GM19468 (cell line): Measurements from ENCODE around the gene PCDHGA12.

ENCODE experiments used
- ATAC-seq: cut with Tn5 transposase; IDR thresholded peaks from one replicate; pipeline ENCODE4 v1.9.1; 2021; ENCODE audit warnings: mild to moderate bottlenecking, moderate library complexity, moderate number of reproducible peaks; ENCODE audit not compliant: unreplicated experiment; ENCODE audit errors: extremely low read depth

The PCDHGA12 gene

DNA sequence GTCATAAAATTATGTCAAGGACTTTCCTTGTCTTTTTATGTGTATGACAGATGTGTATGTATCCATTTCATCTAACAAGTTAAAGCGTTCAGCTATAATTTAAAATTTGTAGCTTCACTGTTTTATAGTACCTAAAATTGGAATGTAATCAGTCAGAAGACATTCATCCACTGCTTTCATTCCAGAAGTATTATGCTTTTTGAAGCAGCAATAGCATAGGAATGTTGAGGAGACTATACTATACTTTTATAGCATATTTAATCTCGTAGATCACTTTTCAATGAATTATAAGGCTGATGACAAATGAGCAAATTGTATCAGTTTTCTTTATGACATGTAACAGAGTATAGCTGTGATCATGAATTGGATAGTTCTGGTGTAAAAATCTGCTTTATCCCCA lies 6.9 kb downstream of the PCDHGA12 start:
- no peak for ATAC-seq

DNA sequence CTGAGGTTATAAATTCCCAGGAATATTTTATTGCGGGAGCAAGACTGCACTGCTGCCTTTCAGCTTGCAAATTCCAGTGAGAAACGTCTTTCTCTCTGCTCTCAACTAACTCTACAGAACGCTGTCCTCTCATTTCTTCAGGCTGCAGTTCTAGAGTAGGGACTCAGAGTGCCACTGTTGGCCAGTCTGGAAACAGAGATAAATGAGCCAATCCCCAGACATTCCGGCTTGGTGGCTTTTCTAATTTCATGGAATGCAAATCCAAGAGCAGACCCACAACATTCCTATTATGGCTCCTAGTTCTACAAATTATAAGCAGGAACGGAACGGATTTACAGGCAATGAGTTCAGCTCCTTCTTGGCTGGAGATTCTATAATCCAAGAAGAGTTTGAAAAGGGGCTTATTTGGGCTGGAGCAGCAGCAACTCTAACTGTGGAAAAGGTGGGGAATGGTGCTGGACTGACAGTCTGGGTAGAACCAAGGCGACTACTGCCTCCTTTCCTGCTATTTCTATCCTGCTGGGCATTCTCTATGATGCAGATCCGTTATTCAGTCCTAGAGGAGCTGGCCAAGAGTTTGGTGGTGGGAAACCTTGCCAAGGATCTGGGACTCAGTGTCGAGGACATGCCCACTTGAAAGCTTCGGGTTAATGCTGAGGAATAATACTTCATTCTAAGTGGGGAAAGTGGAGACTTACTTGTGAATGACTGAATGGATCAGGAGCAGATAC lies 9.3 kb downstream of the PCDHGA12 start:
- no peak for ATAC-seq

DNA sequence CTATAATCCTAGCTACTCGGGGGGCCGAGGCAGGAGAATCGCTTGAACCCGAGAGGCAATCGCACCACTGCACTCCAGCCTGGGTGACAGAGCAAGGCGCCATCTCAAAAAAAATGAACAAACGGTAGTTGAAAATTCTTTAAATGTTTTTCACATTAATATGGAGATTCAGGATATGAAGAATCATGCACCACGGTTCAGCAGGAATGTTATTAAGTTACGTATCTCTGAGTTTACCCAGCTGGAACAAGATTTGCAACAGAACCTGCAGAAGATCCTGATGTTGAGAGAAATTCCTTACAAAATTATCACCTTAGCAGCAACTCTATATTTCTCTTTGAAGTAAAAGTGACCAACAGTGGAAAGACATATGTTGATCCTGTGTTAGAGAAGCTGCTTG lies 10.0 kb downstream of the PCDHGA12 start:
- ATAC-seq = no peak

DNA sequence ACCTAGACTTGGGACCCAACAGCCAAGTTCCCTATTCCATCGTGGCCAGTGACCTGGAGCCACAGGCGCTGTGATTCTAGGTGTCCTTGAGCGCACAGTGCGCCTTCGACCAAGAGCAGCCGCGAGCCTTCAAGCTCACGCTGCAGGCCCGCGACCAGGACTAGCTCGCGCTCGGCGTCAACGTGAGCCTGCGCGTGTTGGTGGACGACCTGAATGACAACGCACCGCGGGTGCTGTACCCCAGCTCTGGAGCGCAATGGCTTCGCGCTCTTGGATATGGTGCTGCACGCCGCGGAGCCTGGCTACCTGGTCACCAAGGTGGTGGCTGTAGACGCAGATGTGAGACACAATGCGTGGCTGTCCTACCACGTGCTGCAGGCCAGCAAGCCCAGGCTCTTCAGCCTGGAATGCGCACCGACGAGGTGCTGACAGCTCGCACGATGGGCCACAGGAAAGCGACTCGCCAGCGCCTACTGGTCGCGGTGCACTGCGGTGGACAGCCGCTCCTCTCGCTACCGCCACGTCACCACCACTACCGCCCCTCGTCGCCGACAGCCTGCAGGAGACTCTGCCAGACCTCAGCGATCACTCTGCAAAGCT lies 11.4 kb downstream of the PCDHGA12 start:
- ATAC-seq = no peak

DNA sequence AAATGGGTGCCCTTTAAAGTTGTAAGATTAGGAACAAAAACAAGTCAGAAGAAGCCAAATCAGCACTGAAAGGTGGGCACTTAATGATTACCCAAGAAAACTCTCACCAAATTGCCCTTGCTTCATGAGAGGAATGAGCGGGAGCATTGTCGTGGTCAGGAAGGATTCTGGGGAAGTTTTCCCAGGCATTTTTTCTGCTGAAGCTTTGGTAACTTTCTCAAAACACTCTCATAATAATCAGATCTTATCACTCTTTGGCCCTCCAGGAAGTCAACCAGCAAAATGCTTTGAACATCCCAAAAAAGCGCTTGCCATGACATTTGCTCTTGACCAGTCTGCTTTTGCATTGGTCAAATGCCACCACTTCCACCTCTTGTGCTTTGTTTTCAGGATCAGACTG lies 35.0 kb downstream of the PCDHGA12 start:
- no peak for ATAC-seq

DNA sequence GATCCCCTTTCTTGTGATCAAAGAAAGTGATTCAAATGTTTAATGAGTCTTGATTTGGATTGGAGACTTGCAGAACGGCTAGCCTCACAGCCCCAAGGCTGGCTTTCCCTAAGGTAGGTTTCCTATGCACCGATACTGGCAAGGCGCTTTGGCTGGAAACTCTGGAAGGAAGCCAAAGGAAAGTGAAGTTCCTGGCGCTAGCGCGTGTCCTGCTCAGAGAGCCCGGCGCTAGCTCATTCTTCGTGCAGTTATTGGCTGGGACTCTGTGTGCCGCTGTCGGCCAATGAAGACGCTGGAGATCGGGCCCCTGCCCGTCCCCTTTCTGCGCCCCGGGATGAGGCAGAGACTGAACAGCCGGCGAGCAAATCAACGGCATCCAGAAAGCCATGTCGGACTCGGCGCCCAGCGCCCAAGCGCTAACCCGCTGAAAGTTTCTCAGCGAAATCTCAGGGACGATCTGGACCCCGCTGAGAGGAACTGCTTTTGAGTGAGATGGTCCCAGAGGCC lies 45.4 kb downstream of the PCDHGA12 start, which contains the start of gene PCDHGC3:
PCDHGC3 (plus strand) TSS at position 342 of the 507 bp plus-strand sequence; CDS start at position 493, 151 bp downstream.
- peak; percentile 97 for ATAC-seq

DNA sequence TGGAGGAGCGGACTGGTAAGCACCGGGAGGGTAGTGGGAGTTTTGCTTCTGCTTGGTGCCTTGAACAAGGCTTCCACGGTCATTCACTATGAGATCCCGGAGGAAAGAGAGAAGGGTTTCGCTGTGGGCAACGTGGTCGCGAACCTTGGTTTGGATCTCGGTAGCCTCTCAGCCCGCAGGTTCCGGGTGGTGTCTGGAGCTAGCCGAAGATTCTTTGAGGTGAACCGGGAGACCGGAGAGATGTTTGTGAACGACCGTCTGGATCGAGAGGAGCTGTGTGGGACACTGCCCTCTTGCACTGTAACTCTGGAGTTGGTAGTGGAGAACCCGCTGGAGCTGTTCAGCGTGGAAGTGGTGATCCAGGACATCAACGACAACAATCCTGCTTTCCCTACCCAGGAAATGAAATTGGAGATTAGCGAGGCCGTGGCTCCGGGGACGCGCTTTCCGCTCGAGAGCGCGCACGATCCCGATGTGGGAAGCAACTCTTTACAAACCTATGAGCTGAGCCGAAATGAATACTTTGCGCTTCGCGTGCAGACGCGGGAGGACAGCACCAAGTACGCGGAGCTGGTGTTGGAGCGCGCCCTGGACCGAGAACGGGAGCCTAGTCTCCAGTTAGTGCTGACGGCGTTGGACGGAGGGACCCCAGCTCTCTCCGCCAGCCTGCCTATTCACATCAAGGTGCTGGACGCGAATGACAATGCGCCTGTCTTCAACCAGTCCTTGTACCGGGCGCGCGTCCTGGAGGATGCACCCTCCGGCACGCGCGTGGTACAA lies 46.0 kb downstream of the PCDHGA12 start:
- ATAC-seq = no peak

DNA sequence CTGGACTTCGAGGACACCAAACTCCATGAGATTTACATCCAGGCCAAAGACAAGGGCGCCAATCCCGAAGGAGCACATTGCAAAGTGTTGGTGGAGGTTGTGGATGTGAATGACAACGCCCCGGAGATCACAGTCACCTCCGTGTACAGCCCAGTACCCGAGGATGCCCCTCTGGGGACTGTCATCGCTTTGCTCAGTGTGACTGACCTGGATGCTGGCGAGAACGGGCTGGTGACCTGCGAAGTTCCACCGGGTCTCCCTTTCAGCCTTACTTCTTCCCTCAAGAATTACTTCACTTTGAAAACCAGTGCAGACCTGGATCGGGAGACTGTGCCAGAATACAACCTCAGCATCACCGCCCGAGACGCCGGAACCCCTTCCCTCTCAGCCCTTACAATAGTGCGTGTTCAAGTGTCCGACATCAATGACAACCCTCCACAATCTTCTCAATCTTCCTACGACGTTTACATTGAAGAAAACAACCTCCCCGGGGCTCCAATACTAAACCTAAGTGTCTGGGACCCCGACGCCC lies 46.8 kb downstream of the PCDHGA12 start:
- ATAC-seq = no peak

DNA sequence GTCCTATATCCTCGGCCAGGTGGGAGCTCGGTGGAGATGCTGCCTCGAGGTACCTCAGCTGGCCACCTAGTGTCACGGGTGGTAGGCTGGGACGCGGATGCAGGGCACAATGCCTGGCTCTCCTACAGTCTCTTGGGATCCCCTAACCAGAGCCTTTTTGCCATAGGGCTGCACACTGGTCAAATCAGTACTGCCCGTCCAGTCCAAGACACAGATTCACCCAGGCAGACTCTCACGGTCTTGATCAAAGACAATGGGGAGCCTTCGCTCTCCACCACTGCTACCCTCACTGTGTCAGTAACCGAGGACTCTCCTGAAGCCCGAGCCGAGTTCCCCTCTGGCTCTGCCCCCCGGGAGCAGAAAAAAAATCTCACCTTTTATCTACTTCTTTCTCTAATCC lies 47.5 kb downstream of the PCDHGA12 start:
- ATAC-seq = no peak

DNA sequence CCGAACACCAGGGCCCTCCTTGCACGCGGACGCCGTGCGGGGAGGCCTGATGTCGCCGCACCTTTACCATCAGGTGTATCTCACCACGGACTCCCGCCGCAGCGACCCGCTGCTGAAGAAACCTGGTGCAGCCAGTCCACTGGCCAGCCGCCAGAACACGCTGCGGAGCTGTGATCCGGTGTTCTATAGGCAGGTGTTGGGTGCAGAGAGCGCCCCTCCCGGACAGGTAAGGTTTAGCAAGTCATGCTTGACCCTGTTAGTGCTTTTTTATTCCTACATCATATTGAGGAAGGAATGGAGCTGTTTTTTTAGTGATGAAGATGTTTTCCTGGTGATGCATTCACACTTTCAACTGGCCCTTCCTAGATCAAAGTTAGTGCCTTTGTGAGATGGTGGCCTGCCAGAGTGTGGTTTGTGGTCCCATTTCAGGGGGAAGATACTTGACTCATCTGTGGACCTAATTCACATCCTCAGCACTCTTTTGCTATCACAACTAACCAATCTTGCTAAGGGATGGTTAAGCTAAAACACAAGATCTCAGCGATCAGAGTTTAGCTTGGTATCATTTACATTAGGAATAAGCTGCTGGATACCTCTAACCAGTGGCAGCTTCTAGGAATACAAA lies 48.1 kb downstream of the PCDHGA12 start:
- ATAC-seq = no peak

DNA sequence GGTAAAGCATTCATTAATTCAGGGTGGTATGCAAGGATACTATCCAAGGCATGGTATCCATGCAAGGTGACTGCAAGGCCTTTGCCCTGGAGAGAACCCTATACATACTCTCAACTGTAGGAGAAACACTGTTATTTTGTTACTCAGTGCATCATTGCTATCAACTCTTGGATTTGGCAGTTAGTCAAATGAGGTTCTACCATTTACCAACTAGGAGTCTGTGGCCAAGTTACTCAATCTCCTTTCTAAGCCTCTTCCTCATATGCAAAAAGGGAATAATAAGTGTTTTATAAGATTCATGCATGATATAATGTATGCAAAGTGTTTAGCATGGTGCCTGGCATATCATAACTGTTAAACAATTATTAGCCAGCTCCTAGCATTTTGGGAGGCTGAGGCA lies 49.5 kb downstream of the PCDHGA12 start:
- ATAC-seq = no peak
